CD4-positive, CD25-positive, alpha-beta regulatory T cell (primary cell): ENCODE results near the gene IFNA6. TPM values are rescaled to one million over a fixed set of nuclear protein-coding genes. Genes with fewer than 3 reads are reported as not detected.
A peak's percentile ranks its signal among the peaks of the same experiment; 100 is the strongest.
"Not testable (repeated sequence)": the region's sequence is repeated elsewhere in the genome, so short reads cannot be mapped to it uniquely, and the experiment has no call there.

Source experiments
- ATAC-seq, 2 donors: fragments of 150-1000 bp; cut with Tn5 transposase; one replicate each; pipeline ENCODE4 v1.10.0; 2021; ENCODE audit warnings: low read depth in 2 of 2, moderate number of reproducible peaks in 2 of 2, moderate library complexity in 1 of 2
- DNase-seq, 3 donors: peaks; one replicate each; pipeline versions ENCODE4 v3.0.0 to v3.0.0-alpha.2; 2012 to 2022; ENCODE audit warnings: mixed read lengths in 1 of 3
- H3K27ac ChIP-seq: one replicate; pipeline ENCODE4 v1.7.0; 2013; ENCODE audit warnings: mild to moderate bottlenecking, low read length; ENCODE audit not compliant: insufficient read depth, poor library complexity, severe bottlenecking
- H3K27me3 ChIP-seq: one replicate; pipeline ENCODE4 v1.7.0; 2013; ENCODE audit warnings: low read length; ENCODE audit not compliant: control insufficient read depth, insufficient read depth
- H3K36me3 ChIP-seq: one replicate; pipeline ENCODE4 v1.7.0; 2013; ENCODE audit warnings: mild to moderate bottlenecking, low read length, moderate library complexity; ENCODE audit not compliant: control insufficient read depth, insufficient read depth
- H3K4me1 ChIP-seq: 2 replicates; pipeline ENCODE4 v1.7.0; 2013; ENCODE audit warnings: mild to moderate bottlenecking, low read length; ENCODE audit not compliant: insufficient read depth, control insufficient read depth, poor library complexity, severe bottlenecking
- H3K4me3 ChIP-seq: one replicate; pipeline ENCODE4 v1.7.0; 2013; ENCODE audit warnings: low read depth, mild to moderate bottlenecking, low read length, moderate library complexity
- H3K9me3 ChIP-seq, 2 experiments: 1 replicate in 1 of 2; 2 replicates in 1 of 2; pipeline ENCODE4 v1.7.0; 2013; ENCODE audit warnings: low read length in 2 of 2, mild to moderate bottlenecking in 1 of 2, moderate library complexity in 1 of 2; ENCODE audit not compliant: control insufficient read depth in 2 of 2
- H3K27ac Mint-ChIP-seq, 3 donors: one replicate each; pipeline ENCODE4 v1.8.0; 2020 to 2022; ENCODE audit warnings: mild to moderate bottlenecking in 3 of 3, mixed read lengths in 3 of 3, moderate library complexity in 2 of 3
- H3K27me3 Mint-ChIP-seq: one replicate; pipeline ENCODE4 v1.8.0; 2022; ENCODE audit warnings: mild to moderate bottlenecking, mixed read lengths
- H3K36me3 Mint-ChIP-seq: one replicate; pipeline ENCODE4 v1.8.0; 2020; ENCODE audit warnings: mixed read lengths
- H3K4me1 Mint-ChIP-seq, 4 donors: one replicate each; pipeline ENCODE4 v1.8.0; 2020 to 2022; ENCODE audit warnings: mixed read lengths in 4 of 4, mild to moderate bottlenecking in 1 of 4
- H3K4me3 Mint-ChIP-seq, 4 donors: one replicate each; pipeline ENCODE4 v1.8.0; 2020 to 2022; ENCODE audit warnings: mild to moderate bottlenecking in 4 of 4, mixed read lengths in 4 of 4, moderate library complexity in 3 of 4
- H3K9me3 Mint-ChIP-seq, 7 donors: one replicate each; pipeline ENCODE4 v1.8.0; 2020 to 2022; ENCODE audit warnings: mixed read lengths in 7 of 7, mild to moderate bottlenecking in 3 of 7, moderate library complexity in 2 of 7
- polyA plus RNA-seq, 4 donors: library from polyadenylated mRNA; unstranded; fragments of 300-500 nt; fragmentation: Illumina TruSeq; gene quantifications; one replicate each; pipeline ENCODE4 v1.2.3, GENCODE V29; 2021
- total RNA-seq: library from RNA; stranded (reverse); gene quantifications from one replicate; pipeline ENCODE4 v1.2.3, GENCODE V29; 2022

The IFNA6 gene
- total and polyA plus RNA-seq, 5 donors from 2014 or later, result not detected

DNA sequence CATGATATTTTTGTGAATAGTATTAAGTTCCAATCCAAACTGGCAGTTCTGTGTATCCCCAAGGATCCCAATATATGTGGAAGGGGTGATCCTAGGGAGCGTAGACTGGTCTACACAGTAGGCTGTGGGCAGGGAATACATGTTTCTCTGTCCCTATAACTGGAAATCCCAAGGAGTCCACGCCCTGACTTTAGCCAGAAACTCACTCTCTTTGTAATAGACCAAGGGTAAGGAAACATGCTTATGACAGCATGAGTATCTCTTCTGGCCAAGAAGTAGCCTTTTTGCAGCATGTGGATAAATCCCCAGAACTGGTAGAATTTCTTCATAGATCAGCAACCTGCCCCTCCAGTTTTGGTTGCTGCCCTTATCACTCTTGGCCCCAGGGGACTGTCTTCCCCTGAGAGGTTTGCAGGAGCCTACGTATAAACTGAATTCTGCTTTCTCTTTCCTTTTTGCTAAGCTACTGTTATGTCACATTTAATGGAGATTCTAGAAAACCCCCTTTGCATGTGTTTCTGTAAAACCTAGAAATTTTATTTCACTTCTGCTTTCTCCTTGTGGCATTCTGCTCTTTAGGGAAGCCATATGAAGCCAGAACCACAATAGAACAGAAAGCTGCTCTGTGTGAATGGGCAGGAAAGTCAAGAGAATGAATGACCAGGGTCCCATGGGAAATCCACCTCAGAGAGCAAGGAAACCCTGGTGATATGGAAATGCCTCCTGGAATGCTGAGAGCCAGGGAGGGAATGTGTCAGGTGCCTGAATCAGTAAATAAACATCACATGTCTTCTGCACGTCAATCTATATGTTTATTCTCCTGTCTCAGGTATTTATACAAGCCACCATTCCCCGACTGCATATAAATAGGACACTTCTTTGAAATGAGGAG is 31.0 kb upstream of the IFNA6 start:
- Mint-ChIP-seq H3K27ac (no peak overlapping the region), H3K4me1 (peaks cover 0 to 9% (median 5%) of the 10 kb centered on the region in 4 donors), H3K4me3 (peak overlapping the region in 1 of 4 donors; percentile 8), H3K9me3 (peaks cover 0 to 3% (median 0%) of the 10 kb centered on the region in 7 donors), H3K36me3 (no peaks in the 10 kb centered on the region), H3K27me3 (peaks cover 55% of the 10 kb centered on the region)
- Histone ChIP-seq H3K4me3 (no peak overlapping the region), H3K9me3 (no peaks in the 10 kb centered on the region), H3K4me1 (no peaks in the 10 kb centered on the region), H3K36me3 (no peaks in the 10 kb centered on the region), H3K27ac (no peak overlapping the region), H3K27me3 (peaks cover 25% of the 10 kb centered on the region)
- ATAC-seq, result peak; percentile 52 to 61
- DNase-seq, result peak in 1 of 3 donors; percentile 39

DNA sequence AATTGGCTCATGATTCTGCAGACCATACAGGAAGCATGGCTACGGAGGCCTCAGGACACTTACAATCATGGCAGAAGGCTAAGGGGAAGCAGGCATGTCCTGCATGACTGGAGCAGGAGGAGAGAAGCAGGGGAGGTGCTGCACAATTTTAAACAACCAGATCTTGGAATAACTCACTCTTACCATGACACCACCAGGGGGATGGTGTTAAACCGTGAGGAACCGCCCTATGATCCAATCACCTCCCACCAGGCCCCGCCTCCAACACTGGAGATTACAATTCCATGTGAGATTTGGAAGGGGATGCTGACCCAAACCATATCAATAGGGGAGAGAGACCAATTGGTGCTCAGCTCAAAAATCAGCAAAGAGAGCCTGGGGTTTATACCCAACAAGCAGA is 20.8 kb upstream of the IFNA6 start:
- Mint-ChIP-seq H3K27me3 (peaks cover 22% of the 10 kb centered on the region), H3K27ac (peak overlapping the region in 1 of 3 donors; percentile 5)
- H3K27ac ChIP-seq, DNase-seq, H3K36me3 ChIP-seq, H3K9me3 ChIP-seq, H3K4me3 ChIP-seq, ATAC-seq, H3K4me1 ChIP-seq, H3K36me3 Mint-ChIP-seq, H3K4me3 Mint-ChIP-seq, H3K9me3 Mint-ChIP-seq, H3K4me1 Mint-ChIP-seq: not testable (repeated sequence)
- peaks cover 15% of the 10 kb centered on the region for H3K27me3 ChIP-seq

DNA sequence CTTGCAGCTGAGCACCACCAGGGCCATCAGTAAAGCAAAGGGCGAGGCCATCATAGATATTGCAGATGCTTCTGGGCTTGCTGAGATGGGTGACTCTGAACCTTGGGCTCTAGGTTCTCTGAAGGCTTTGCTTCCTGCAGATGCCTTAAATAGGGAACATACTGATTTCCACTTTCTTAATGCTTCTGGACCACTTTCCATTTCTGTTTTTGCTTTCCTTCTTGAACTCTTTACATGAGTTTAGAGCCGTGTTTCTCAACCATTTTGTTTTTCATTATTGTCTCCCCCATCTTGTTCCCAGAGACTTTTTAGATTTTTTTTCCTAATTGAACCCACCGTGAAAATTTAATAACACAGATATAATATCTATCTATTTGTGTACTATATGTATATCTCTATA is 17.3 kb upstream of the IFNA6 start, which contains the start of gene IFNA13:
Gene IFNA13, minus strand, starts transcription at position 101 of the 400 bp plus-strand sequence. Its CDS starts 47 bp downstream, at position 54.
- no peaks in the 10 kb centered on the region for H3K4me1 Mint-ChIP-seq

DNA sequence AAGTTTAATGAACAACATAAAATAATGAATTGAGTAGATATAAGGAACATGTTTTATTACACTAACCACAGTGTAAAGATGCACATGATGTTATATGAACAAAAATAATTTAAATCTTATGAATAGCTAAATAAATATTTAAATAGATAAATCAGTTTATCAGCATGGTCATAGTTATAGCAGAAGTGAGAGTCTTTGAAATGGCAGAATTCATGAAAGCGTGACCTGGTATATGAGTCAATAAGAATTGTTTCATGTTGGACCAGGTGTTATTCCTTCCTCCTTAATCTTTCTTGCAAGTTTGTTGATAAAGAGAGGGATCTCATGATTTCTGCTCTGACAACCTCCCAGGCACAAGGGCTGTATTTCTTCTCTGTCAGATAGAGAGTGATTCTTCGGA is 16.5 kb upstream of the IFNA6 start:
- not testable (repeated sequence) for H3K4me3 ChIP-seq, H3K36me3 Mint-ChIP-seq, H3K4me1 ChIP-seq, H3K36me3 ChIP-seq, H3K9me3 Mint-ChIP-seq, DNase-seq, H3K4me1 Mint-ChIP-seq, H3K9me3 ChIP-seq, ATAC-seq, H3K4me3 Mint-ChIP-seq, H3K27ac ChIP-seq
- H3K27me3 ChIP-seq, result peaks cover 13% of the 10 kb centered on the region
- Mint-ChIP-seq H3K27ac (peak overlapping the region in 1 of 3 donors; percentile 58), H3K27me3 (peaks cover 35% of the 10 kb centered on the region)

More for the DNA sequence above, 17.3 kb upstream of the IFNA6 start, which contains the start of gene IFNA13:
- DNase-seq (no peak), ATAC-seq (no peak)
- Histone ChIP-seq H3K36me3 (no peaks in the 10 kb centered on the region), H3K4me1 (no peaks in the 10 kb centered on the region), H3K4me3 (no peak within 1 kb of the TSS), H3K27me3 (peaks cover 10% of the 10 kb centered on the region), H3K9me3 (no peaks in the 10 kb centered on the region), H3K27ac (no peak within 1 kb of the TSS)
- Mint-ChIP-seq H3K27ac (peak within 1 kb of the TSS in 1 of 3 donors; percentile 58), H3K4me3 (no peak within 1 kb of the TSS), H3K9me3 (peaks cover 0 to 2% (median 0%) of the 10 kb centered on the region in 7 donors), H3K36me3 (no peaks in the 10 kb centered on the region), H3K27me3 (peaks cover 33% of the 10 kb centered on the region)

DNA sequence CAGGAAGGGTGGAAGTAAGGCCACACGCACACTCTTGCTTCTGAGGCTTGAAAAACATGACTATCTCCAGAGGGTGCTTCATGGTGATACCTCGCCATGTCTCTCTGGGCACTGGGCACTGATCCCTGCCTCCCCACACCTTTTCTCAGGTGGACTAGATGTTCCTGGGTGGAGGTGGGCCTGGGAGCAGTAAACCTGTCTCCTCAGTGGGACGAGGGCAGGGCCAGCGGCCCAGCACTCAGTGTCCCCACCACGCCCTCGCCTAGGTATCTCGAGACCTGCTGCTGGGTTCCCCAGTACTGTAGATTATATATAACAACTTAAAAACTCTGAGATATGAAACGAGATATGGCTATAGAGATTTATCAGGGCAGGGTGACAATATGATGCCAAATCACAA is 11.6 kb upstream of the IFNA6 start:
- no peaks in the 10 kb centered on the region for H3K36me3 Mint-ChIP-seq
- no peak overlapping the region for H3K27ac ChIP-seq
- H3K4me1 Mint-ChIP-seq, result peaks cover 11 to 16% (median 15%) of the 10 kb centered on the region in 4 donors
- H3K4me1 ChIP-seq, result peaks cover 11% of the 10 kb centered on the region
- H3K4me3 Mint-ChIP-seq, result no peak overlapping the region
- peaks cover 0 to 1% (median 0%) of the 10 kb centered on the region in 7 donors for H3K9me3 Mint-ChIP-seq
- no peak overlapping the region for H3K4me3 ChIP-seq
- H3K36me3 ChIP-seq, result no peaks in the 10 kb centered on the region
- H3K27me3 Mint-ChIP-seq, result peaks cover 53% of the 10 kb centered on the region
- no peak for ATAC-seq
- H3K27ac Mint-ChIP-seq, result no peak overlapping the region
- no peak for DNase-seq
- peaks cover 13% of the 10 kb centered on the region for H3K27me3 ChIP-seq
- no peaks in the 10 kb centered on the region for H3K9me3 ChIP-seq

DNA sequence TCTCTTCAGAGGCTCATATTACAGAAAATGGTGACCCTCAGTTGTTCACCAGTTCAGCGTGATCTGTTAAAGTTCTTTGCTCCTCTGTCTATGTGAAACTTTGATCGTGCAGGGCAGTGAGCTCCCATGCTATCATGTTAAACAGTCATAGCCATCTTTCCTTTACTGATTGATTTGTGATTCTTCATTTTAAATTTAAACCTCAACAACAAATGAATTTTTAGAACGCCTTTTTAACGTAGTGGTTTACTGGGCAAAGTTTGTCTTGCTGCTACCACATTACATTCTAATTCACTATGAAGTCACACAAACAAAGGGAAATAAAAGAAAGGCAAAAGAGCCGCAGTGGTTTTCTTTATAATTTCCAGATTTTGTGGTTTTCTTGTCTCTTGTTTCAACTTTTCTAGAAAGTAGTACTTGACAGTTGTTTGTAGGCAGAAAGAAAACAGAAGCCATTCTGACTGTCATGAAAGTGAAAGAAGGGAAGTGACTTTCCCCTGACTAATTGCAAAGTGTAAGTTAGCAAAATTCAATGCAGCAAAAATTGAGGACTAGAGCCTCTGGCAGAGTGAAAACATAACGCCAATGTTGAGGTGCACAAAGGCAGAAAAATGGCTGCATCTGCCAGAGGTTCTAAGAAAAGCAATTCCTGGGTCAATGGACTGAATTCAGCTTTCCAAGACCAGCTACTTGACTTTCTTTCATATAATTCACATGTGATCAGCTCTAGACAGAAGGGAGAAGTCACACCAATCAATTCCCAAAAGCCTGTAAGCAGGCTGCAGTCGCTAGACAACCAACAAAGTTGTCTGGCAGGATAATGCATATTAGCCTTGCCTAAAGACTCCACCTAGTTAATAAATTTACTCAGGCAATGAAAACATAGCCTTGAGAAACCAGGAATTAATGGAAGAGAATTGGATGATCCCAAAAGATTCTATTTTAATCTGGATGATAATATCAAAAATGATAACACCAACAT is 7.1 kb upstream of the IFNA6 start:
- peak overlapping the region; percentile 60 to 91 (median 81) for H3K27ac Mint-ChIP-seq
- Histone ChIP-seq H3K4me3 (peak overlapping the region; percentile 73), H3K9me3 (no peaks in the 10 kb centered on the region), H3K36me3 (no peaks in the 10 kb centered on the region), H3K4me1 (peaks cover 11% of the 10 kb centered on the region), H3K27me3 (peaks cover 14% of the 10 kb centered on the region), H3K27ac (no peak overlapping the region)
- ATAC-seq (peak; percentile 56 to 58), DNase-seq (peak in 2 of 3 donors; percentile 24 to 73)
- H3K4me3 Mint-ChIP-seq, result peak overlapping the region; percentile 13 to 69 (median 60)
- peaks cover 50% of the 10 kb centered on the region for H3K27me3 Mint-ChIP-seq
- H3K9me3 Mint-ChIP-seq, result peaks cover 0 to 4% (median 2%) of the 10 kb centered on the region in 7 donors
- no peaks in the 10 kb centered on the region for H3K36me3 Mint-ChIP-seq
- peaks cover 14 to 20% (median 18%) of the 10 kb centered on the region in 4 donors for H3K4me1 Mint-ChIP-seq

DNA sequence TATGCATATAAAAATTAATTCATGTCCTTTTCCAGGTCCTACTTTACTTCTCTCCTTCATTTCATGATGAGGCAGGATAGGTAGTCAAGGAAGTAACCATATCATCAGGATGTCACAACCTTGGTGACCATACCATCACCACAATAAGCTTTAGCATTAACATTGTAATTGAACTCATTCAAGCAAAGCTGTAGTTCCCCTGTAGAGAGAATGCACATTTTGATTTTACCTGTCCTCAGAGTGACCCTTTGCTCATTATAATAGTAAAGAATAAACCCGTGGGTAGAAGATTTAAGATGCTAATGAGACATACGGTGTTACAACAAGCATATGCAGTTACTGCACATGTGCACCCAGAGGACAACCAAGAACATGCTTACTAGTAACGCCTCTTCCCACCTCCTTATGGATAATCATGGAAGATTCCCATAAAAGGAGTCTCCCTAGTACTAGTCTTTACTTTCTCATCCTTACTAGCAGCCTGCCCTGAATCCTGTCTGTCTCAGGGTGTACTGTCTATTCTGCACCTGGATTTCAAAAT is 2.2 kb downstream of the IFNA6 start:
- Histone ChIP-seq H3K9me3 (peaks cover 0 to 5% of the 10 kb centered on the region in 2 experiments), H3K27ac (no peak overlapping the region), H3K4me3 (no peak overlapping the region), H3K27me3 (peaks cover 47% of the 10 kb centered on the region), H3K4me1 (no peaks in the 10 kb centered on the region), H3K36me3 (no peaks in the 10 kb centered on the region)
- no peaks in the 10 kb centered on the region for H3K36me3 Mint-ChIP-seq
- H3K9me3 Mint-ChIP-seq, result peaks cover 0 to 7% (median under 1%) of the 10 kb centered on the region in 7 donors
- H3K27ac Mint-ChIP-seq, result no peak overlapping the region
- peaks cover 49% of the 10 kb centered on the region for H3K27me3 Mint-ChIP-seq
- no peak for ATAC-seq
- no peak overlapping the region for H3K4me3 Mint-ChIP-seq
- DNase-seq, result no peak
- H3K4me1 Mint-ChIP-seq, result no peaks in the 10 kb centered on the region
